Activated B cell treated with CpG ODN at 0.5 μM for 24 hours (primary cell): ENCODE measurements around the gene CC2D2A. TPM values are rescaled to one million over a fixed set of nuclear protein-coding genes. Genes with fewer than 3 reads are reported as not detected.

Experiments
- ATAC-seq: fragments of 200-7000 bp; cut with Tn5 transposase; one replicate; pipeline ENCODE4 v1.10.0; 2021; ENCODE audit warnings: low read depth, mild to moderate bottlenecking, moderate library complexity
- CTCF ChIA-PET: fragments of 350-600 bp; sonication (Branson Sonifier 250); formaldehyde crosslinking; loops from one replicate; lab custom pipeline; 2021; ENCODE audit warnings: antibody characterized with exemption; lab: Charles Lee
- POLR2A ChIA-PET: fragments of 350-600 bp; sonication (Branson Sonifier 250); formaldehyde crosslinking; loops from one replicate; lab custom pipeline; 2021; ENCODE audit warnings: antibody characterized with exemption; lab: Charles Lee
- DNase-seq: peaks from one replicate; pipeline ENCODE4 v3.0.0; 2022
- H3K27ac Mint-ChIP-seq: one replicate; pipeline ENCODE4 v1.8.0; 2020; ENCODE audit warnings: mixed read lengths
- H3K27me3 Mint-ChIP-seq: one replicate; pipeline ENCODE4 v1.8.0; 2021; ENCODE audit warnings: mixed read lengths
- H3K36me3 Mint-ChIP-seq: one replicate; pipeline ENCODE4 v1.8.0; 2021; ENCODE audit warnings: low read depth, mixed read lengths
- H3K4me1 Mint-ChIP-seq: one replicate; pipeline ENCODE4 v1.8.0; 2021; ENCODE audit warnings: mixed read lengths
- H3K4me3 Mint-ChIP-seq: one replicate; pipeline ENCODE4 v1.8.0; 2020; ENCODE audit warnings: mild to moderate bottlenecking, mixed read lengths
- H3K9me3 Mint-ChIP-seq: one replicate; pipeline ENCODE4 v1.8.0; 2020; ENCODE audit warnings: mixed read lengths
- CTCF ChIP-seq: fragments of 200-600 bp; IDR thresholded peaks from one replicate; pipeline ENCODE4 v1.8.0; 2022; ENCODE audit warnings: antibody characterized with exemption, mild to moderate bottlenecking
- intact Hi-C: fragments of 100-400 bp; cut with micrococcal nuclease; formaldehyde crosslinking; loops from one replicate; pipeline ENCODE4 v1.15.1; 2024
- total RNA-seq: library from RNA; stranded (reverse); gene quantifications from 2 replicates; pipeline ENCODE4 v1.2.3, GENCODE V29; 2022

Gene CC2D2A
- total RNA-seq, 1 donor from 2014 or later, result not detected

- TF ChIP-seq CTCF, result no peak
- no peak for ATAC-seq
- Mint-ChIP-seq H3K9me3 (no peaks in the 10 kb centered on the region), H3K4me1 (peaks cover 13% of the 10 kb centered on the region), H3K36me3 (peaks cover 2% of the 10 kb centered on the region), H3K27me3 (no peaks in the 10 kb centered on the region), H3K4me3 (no peak overlapping the region), H3K27ac (no peak overlapping the region)
- CTCF ChIA-PET, result no interaction called here
- intact Hi-C loops, result no loop called here
- DNase-seq, result no peak
- POLR2A ChIA-PET, result no interaction called here
Observed at GRCh38 chr4:15557786-15558550, 88.3 kb downstream of the CC2D2A start.

- peaks cover 13% of the 10 kb centered on the region for H3K4me1 Mint-ChIP-seq
- H3K27me3 Mint-ChIP-seq, result no peaks in the 10 kb centered on the region
- H3K27ac Mint-ChIP-seq, result no peak overlapping the region
- H3K36me3 Mint-ChIP-seq, result peaks cover 4% of the 10 kb centered on the region
- no peaks in the 10 kb centered on the region for H3K9me3 Mint-ChIP-seq
- ATAC-seq (no peak), DNase-seq (no peak)
- POLR2A ChIA-PET, result no interaction called here
- intact Hi-C loops, result no loop called here
- H3K4me3 Mint-ChIP-seq, result no peak overlapping the region
- no peak for TF ChIP-seq CTCF
- CTCF ChIA-PET, result no interaction called here
Observed at GRCh38 chr4:15558561-15558960, 88.9 kb downstream of the CC2D2A start.

- ChIA-PET CTCF (no interaction called here), POLR2A (no interaction called here)
- Mint-ChIP-seq H3K9me3 (no peaks in the 10 kb centered on the region), H3K27ac (no peak overlapping the region), H3K36me3 (peaks cover 15% of the 10 kb centered on the region), H3K27me3 (no peaks in the 10 kb centered on the region), H3K4me1 (peaks cover 13% of the 10 kb centered on the region), H3K4me3 (no peak overlapping the region)
- TF ChIP-seq CTCF, result no peak
- no peak for DNase-seq
- intact Hi-C loops, result no loop called here
- ATAC-seq, result no peak
Observed at GRCh38 chr4:15562114-15562513, 92.4 kb downstream of the CC2D2A start.

GRCh38 chr4:15562623-15563022, 92.9 kb downstream of the CC2D2A start:
- CTCF ChIA-PET, result no interaction called here
- H3K4me3 Mint-ChIP-seq, result no peak overlapping the region
- no peak for ATAC-seq
- no peaks in the 10 kb centered on the region for H3K9me3 Mint-ChIP-seq
- no peak for TF ChIP-seq CTCF
- H3K36me3 Mint-ChIP-seq, result peaks cover 18% of the 10 kb centered on the region
- DNase-seq, result no peak
- POLR2A ChIA-PET, result no interaction called here
- H3K27ac Mint-ChIP-seq, result no peak overlapping the region
- intact Hi-C loops, result no loop called here
- H3K27me3 Mint-ChIP-seq, result no peaks in the 10 kb centered on the region
- peaks cover 13% of the 10 kb centered on the region for H3K4me1 Mint-ChIP-seq

GRCh38 chr4:15563871-15564270, 94.2 kb downstream of the CC2D2A start:
- TF ChIP-seq CTCF, result no peak
- no peaks in the 10 kb centered on the region for H3K27me3 Mint-ChIP-seq
- DNase-seq (no peak), ATAC-seq (no peak)
- peaks cover 24% of the 10 kb centered on the region for H3K36me3 Mint-ChIP-seq
- peaks cover 13% of the 10 kb centered on the region for H3K4me1 Mint-ChIP-seq
- POLR2A ChIA-PET, result no interaction called here
- intact Hi-C loops, result no loop called here
- H3K4me3 Mint-ChIP-seq, result no peak overlapping the region
- no peaks in the 10 kb centered on the region for H3K9me3 Mint-ChIP-seq
- H3K27ac Mint-ChIP-seq, result no peak overlapping the region
- CTCF ChIA-PET, result no interaction called here
